ENCODE results near the gene PIP5K1C. TPM values are rescaled to one million over a fixed set of nuclear protein-coding genes. Genes with fewer than 3 reads are reported as not detected.
"Not testable (repeated sequence)": the region's sequence is repeated elsewhere in the genome, so short reads cannot be mapped to it uniquely, and the experiment has no call there.

Gene PIP5K1C
- total RNA-seq, 1 experiment from 2014 or later = 11.8 TPM

DNA sequence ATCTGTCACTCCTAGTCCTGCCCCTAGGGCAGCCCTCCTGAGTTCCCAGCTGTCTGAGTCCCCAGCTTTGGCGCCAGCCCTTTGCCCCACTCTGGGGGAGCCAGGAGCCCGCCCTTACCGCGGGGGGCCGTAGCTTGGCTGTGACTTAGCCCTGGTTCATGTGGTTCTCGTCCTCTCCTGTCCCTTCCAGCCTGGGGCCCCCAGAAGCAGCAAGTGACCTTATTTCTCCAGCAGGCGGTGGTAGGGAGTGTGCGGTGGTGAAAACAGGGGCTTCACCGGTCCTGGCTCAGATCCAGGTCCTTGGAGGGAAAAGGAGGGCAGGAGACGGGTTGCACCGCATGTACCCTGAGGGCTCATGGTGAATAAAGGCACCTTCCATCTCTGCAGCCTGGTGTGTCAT, 107.1 kb downstream of the PIP5K1C start:
- Histone ChIP-seq H3K4me1 (no peaks in the 10 kb centered on the region), H3K9me3 (replicated peaks) (no peaks in the 10 kb centered on the region)

DNA sequence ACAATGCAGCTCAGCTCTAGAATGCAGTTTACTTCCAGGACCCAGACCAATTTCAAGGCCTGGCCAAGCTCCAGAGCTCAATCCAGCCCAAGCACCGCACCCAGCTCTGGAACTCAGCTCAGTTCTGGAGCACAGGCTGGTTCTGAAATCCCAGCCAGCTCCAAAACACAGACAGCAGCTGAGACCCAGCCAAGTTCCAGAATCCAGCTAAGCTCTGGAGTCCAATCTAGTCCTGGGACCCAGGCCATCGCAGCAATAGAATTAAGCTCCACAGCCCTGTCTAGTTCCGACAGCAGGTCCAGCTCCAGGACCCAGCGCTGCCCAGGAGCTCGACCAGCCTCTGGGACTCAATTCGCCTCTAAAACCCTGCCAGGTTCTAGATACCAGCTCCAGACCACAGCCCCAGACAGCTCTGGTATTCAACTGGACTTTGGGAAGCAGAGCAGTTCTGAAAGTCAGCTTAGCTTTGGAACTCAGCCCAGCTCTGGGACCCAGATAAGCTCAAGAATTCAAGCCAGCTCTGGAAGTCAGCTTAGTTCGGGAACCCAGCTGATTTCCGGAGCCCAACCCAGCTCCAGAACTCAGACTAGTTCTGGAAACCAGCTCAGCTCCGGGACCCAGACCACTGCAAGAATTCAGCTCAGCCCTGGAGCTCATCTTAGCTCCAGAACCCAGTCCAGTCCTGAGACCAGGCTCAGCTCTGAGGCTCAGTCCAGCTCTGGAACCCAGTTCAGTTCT, 108.2 kb downstream of the PIP5K1C start:
- Histone ChIP-seq H3K9me3 (replicated peaks) (no peaks in the 10 kb centered on the region), H3K36me3 (no peaks in the 10 kb centered on the region), H3K27me3 (no peaks in the 10 kb centered on the region), H3K4me3 (no peak overlapping the region), H3K4me1 (no peaks in the 10 kb centered on the region), H3K27ac (no peak overlapping the region)
- DNase-seq = no peak

More for the DNA sequence above, 107.1 kb downstream of the PIP5K1C start:
- Histone ChIP-seq H3K36me3 (no peaks in the 10 kb centered on the region), H3K27me3 (no peaks in the 10 kb centered on the region), H3K27ac (no peak overlapping the region), H3K4me3 (no peak overlapping the region)
- DNase-seq = no peak

DNA sequence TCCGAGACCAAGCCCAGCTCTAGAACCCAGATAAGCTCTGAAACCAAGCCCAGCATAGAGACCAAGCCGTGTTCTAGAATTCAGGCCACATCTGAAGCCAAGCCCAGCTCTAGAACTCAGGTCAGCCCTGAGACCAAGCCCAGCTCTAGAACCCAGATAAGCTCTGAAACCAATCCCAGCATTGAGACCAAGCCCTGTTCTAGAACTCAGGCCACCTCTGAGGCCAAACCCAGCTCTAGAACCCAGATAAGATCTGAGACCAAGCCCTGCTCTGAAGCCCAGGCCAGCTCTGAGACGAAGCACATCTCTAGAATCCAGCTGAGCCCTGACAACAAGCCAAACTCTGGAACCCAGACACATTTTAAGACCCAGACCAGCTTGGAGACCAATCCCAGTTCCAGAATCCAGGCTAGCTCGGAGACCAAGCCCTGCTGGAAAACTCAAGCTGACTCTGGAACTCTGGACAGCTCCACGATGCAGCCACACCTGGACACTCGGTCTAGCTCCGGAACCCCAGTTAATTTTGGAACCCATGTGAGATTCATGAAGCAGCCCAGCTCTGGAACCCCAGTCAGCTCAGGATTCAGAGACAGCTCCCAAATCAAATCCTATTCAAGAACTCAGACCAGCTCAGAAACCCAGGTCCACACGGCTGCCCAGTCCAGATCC, 109.1 kb downstream of the PIP5K1C start:
- Histone ChIP-seq H3K27ac (no peak overlapping the region), H3K9me3 (replicated peaks) (no peaks in the 10 kb centered on the region), H3K36me3 (no peaks in the 10 kb centered on the region), H3K4me1 (no peaks in the 10 kb centered on the region), H3K27me3 (no peaks in the 10 kb centered on the region), H3K4me3 (no peak overlapping the region)
- DNase-seq = no peak

GRCh38 chr19:3589949-3590348, 110.3 kb downstream of the PIP5K1C start:
- no peak for DNase-seq
- Histone ChIP-seq H3K9me3 (replicated peaks) (no peaks in the 10 kb centered on the region), H3K27ac (no peak overlapping the region), H3K36me3 (no peaks in the 10 kb centered on the region), H3K27me3 (no peaks in the 10 kb centered on the region), H3K4me1 (no peaks in the 10 kb centered on the region), H3K4me3 (no peak overlapping the region)

GRCh38 chr19:3589439-3589838, 110.8 kb downstream of the PIP5K1C start:
- Histone ChIP-seq H3K4me3 (no peak overlapping the region), H3K36me3 (no peaks in the 10 kb centered on the region), H3K9me3 (replicated peaks) (no peaks in the 10 kb centered on the region), H3K27me3 (no peaks in the 10 kb centered on the region), H3K4me1 (no peaks in the 10 kb centered on the region), H3K27ac (no peak overlapping the region)
- DNase-seq = no peak

DNA sequence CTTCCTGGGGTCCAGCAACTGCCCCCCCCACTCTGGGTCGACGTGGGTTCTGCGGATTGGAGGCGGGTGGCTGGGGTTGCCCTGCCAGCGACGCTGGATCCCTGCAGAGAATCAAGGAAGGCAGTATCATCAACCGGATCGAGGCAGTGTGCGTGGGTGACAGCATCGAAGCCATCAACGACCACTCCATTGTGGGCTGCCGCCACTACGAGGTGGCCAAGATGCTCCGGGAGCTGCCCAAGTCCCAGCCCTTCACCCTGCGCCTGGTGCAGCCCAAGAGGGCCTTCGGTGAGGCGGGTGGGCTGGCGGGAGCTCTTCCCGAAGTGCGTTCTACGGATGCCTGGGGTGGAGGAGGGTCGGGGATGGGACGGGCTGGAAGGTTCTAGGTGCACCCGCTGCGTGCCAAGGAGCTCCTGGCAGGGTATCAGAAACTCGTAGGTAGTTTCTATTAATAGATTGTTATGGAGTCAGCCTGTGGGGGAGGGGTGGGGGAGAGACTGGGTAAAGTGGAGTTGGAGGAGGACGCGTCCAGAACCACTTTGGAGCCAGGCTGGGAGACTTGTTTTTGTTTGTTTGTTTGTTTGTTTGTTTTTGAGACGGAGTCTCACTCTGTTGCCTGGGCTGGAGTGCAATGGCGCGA, 113.4 kb downstream of the PIP5K1C start:
- H3K27me3 ChIP-seq = no peaks in the 10 kb centered on the region
- no peak overlapping the region for H3K4me3 ChIP-seq
- H3K4me1 ChIP-seq = no peaks in the 10 kb centered on the region
- H3K27ac ChIP-seq = no peak overlapping the region
- no peak for DNase-seq
- H3K9me3 ChIP-seq (replicated peaks) = no peaks in the 10 kb centered on the region
- H3K36me3 ChIP-seq = no peaks in the 10 kb centered on the region

DNA sequence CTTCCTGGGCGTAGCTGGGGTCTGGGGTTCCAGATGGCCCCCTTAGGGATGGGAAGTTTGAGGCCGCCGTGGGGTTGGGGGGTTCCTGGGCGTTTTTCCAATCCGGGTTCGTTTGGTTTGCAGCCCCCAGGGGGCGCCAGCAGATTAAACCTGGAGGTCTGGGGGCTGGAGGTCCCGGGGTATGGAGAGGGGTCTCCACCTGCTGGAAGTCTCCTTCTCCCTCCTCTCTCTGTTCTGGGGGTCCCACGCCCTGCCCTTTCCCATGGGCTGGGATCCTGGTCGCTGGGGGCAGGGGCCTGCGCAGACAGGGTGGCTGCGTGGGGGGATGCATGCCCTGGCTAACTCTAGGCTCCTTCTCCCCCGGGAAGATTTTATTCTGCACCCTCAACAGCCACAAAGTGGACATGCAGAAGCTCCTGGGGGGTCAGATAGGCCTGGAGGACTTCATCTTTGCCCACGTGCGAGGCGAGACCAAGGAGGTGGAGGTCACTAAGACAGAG, 114.1 kb downstream of the PIP5K1C start:
- Histone ChIP-seq H3K36me3 (no peaks in the 10 kb centered on the region), H3K27ac (no peak overlapping the region), H3K4me3 (no peak overlapping the region), H3K9me3 (replicated peaks) (no peaks in the 10 kb centered on the region), H3K4me1 (no peaks in the 10 kb centered on the region), H3K27me3 (no peaks in the 10 kb centered on the region)
- peak in 1 of 2 experiments; percentile 38 for DNase-seq

- no peak within 1 kb of the TSS for H3K4me3 ChIP-seq
- no peaks in the 10 kb centered on the region for H3K4me1 ChIP-seq
- H3K27me3 ChIP-seq = no peaks in the 10 kb centered on the region
- no peak for DNase-seq
- H3K36me3 ChIP-seq = no peaks in the 10 kb centered on the region
- H3K27ac ChIP-seq = no peak within 1 kb of the TSS
- H3K9me3 ChIP-seq (replicated peaks) = no peaks in the 10 kb centered on the region
These were observed 114.8 kb downstream of the PIP5K1C start, which contains the start of gene GIPC3 for GRCh38 chr19:3585301-3586126. GIPC3 (plus strand) TSS chr19:3585478; CDS start chr19:3585598, 120 bp downstream.

DNA sequence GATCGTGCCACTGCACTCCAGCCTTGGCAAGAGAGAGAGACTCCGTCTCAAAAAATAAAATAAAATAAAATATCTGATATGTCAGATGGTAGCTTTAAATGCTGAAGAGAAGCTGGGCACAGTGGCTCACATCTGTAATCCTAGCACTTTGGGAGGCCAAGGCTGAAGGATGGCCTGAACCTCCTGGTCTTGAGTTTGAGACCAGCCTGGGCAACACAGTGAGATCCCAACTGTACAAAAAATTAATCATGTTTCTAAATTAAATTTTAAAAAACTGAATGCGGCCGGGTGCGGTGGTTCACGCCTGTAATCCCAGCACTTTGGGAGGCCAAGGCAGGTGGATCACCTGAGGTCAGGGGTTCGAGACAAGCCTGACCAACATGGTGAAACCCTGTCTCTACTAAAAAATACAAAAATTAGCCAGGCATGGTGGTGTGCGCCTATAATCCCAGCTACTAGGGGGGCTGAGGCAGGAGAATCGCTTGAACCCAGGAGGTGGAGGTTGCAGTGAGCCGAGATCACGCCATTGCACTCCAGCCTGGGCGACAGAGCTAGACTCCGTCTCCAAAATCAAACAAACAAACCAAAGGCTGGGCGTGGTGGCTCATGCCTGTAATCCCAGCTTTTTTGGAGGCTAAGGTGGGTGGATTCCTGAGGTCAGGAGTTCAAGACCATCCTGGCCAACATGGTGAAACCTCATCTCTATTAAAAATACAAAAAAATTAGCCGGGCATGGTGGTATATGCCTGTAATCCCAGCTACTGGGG, 116.0 kb downstream of the PIP5K1C start:
- H3K27me3 ChIP-seq; H3K36me3 ChIP-seq; H3K9me3 ChIP-seq (replicated peaks); H3K4me1 ChIP-seq; H3K27ac ChIP-seq; DNase-seq; H3K4me3 ChIP-seq: not testable (repeated sequence)

DNA sequence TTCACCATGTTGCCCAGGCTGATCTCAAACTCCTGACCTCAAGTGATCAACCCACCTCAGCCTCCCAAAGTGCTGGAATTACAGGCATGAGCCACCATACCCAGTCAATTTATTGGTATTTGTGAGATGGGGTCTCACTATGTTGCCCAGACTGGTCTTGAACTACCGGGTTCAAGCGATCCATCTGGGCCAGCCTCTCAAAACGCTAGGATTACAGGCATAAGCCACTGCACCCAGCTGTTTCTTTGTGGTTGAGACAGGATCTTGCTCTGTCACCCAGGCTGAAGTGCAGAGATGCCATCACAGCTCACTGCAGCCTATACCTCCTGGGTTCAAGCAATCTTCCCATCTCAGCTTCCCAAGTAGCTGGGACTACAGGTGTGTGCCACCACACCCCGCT, 118.5 kb downstream of the PIP5K1C start:
- not testable (repeated sequence) for H3K36me3 ChIP-seq; H3K4me3 ChIP-seq; H3K9me3 ChIP-seq (replicated peaks); H3K4me1 ChIP-seq; H3K27ac ChIP-seq; H3K27me3 ChIP-seq
- peak in 1 of 2 experiments; percentile 26 for DNase-seq

Other genes with a start within 250 kb of the PIP5K1C start
- not detected in 2 replicates for gene SMIM24, start 219.9 kb downstream of the PIP5K1C start, total RNA-seq (2014; rRNA removed; shearing (Covaris generic))
- not detected in 2 replicates for gene SMIM44, start 217.0 kb downstream of the PIP5K1C start, total RNA-seq (2014; rRNA removed; shearing (Covaris generic))
- gene DOHH, start 199.8 kb downstream of the PIP5K1C start, total RNA-seq (2014; rRNA removed; shearing (Covaris generic)) = 11.7 and 12.3 TPM in 2 replicates
- gene FZR1, start 194.2 kb downstream of the PIP5K1C start, total RNA-seq (2014; rRNA removed; shearing (Covaris generic)) = 31.4 and 31.8 TPM in 2 replicates
- not detected in 2 replicates for gene TEKTIP1, start 161.3 kb downstream of the PIP5K1C start, total RNA-seq (2014; rRNA removed; shearing (Covaris generic))
- gene MFSD12, start 142.9 kb downstream of the PIP5K1C start, total RNA-seq (2014; rRNA removed; shearing (Covaris generic)) = 54.6 and 57.1 TPM in 2 replicates
- gene HMG20B, start 127.5 kb downstream of the PIP5K1C start, total RNA-seq (2014; rRNA removed; shearing (Covaris generic)) = 45.0 and 48.0 TPM in 2 replicates
- gene GIPC3, start 115.0 kb downstream of the PIP5K1C start, total RNA-seq (2014; rRNA removed; shearing (Covaris generic)) = 0.03 and 0.06 TPM in 2 replicates
- 0.06 and 0.13 TPM in 2 replicates for gene TBXA2R, start 93.6 kb downstream of the PIP5K1C start, total RNA-seq (2014; rRNA removed; shearing (Covaris generic))
- gene CACTIN, start 73.7 kb downstream of the PIP5K1C start, total RNA-seq (2014; rRNA removed; shearing (Covaris generic)) = 21.4 and 21.6 TPM in 2 replicates
- not detected in 2 replicates for gene TJP3, start 7.9 kb upstream of the PIP5K1C start, total RNA-seq (2014; rRNA removed; shearing (Covaris generic))
- gene APBA3, start 61.2 kb upstream of the PIP5K1C start, total RNA-seq (2014; rRNA removed; shearing (Covaris generic)) = 15.0 and 15.2 TPM in 2 replicates
- 23.9 and 29.4 TPM in 2 replicates for gene MRPL54, start 62.2 kb upstream of the PIP5K1C start, total RNA-seq (2014; rRNA removed; shearing (Covaris generic))
- gene RAX2, start 71.8 kb upstream of the PIP5K1C start, total RNA-seq (2014; rRNA removed; shearing (Covaris generic)) = not detected in 2 replicates
- not detected in 2 replicates for gene MATK, start 85.9 kb upstream of the PIP5K1C start, total RNA-seq (2014; rRNA removed; shearing (Covaris generic))
- gene ZFR2, start 168.6 kb upstream of the PIP5K1C start, total RNA-seq (2014; rRNA removed; shearing (Covaris generic)) = not detected in 2 replicates
- gene ATCAY, start 180.2 kb upstream of the PIP5K1C start, total RNA-seq (2014; rRNA removed; shearing (Covaris generic)) = not detected in 2 replicates
- gene NMRK2, start 232.6 kb upstream of the PIP5K1C start, total RNA-seq (2014; rRNA removed; shearing (Covaris generic)) = 0.79 and 1.1 TPM in 2 replicates

Measured in SJCRH30 (cell line).